ENCODE results near the gene LGR5. TPM values are rescaled to one million over a fixed set of nuclear protein-coding genes. Genes with fewer than 3 reads are reported as not detected.

LGR5 gene
- total and polyA plus RNA-seq, 2 of the 13 experiments (the other 11 are each of a cell fraction or from before 2014, with no cell fraction given), result 37.0 to 121 TPM

DNA sequence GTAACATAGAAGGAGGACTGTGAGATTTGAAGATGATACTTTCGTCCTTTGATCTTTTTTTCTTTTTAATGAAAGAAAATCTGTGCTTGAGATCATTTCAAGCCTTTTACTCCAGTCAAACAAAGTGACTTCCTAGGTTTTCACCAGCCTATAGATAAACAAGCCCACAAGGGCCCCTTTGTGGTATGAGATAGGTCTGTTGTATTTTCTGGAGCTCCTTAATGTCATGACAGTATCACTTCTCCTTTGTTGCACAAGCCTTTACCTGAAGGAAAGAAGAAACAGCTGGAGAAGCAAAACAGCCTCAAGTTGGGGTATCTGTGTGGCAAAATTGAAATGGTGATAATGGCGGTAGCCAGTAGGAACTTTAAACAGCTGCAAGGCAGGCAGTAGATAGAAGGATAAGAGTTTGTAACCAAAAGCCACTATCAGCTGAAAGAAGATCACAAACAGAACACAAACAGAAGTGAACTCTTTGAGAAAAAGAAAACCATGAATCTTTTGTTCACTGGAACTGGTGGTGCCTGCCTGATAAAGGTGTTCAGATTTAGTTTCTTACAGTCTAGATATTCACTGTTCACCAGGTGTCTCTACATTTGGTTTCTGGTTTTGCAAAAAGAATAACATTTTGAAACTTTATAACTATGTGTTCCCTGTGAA lies 96.8 kb downstream of the LGR5 start (continued):
- TF ChIP-seq, protein P1, sequence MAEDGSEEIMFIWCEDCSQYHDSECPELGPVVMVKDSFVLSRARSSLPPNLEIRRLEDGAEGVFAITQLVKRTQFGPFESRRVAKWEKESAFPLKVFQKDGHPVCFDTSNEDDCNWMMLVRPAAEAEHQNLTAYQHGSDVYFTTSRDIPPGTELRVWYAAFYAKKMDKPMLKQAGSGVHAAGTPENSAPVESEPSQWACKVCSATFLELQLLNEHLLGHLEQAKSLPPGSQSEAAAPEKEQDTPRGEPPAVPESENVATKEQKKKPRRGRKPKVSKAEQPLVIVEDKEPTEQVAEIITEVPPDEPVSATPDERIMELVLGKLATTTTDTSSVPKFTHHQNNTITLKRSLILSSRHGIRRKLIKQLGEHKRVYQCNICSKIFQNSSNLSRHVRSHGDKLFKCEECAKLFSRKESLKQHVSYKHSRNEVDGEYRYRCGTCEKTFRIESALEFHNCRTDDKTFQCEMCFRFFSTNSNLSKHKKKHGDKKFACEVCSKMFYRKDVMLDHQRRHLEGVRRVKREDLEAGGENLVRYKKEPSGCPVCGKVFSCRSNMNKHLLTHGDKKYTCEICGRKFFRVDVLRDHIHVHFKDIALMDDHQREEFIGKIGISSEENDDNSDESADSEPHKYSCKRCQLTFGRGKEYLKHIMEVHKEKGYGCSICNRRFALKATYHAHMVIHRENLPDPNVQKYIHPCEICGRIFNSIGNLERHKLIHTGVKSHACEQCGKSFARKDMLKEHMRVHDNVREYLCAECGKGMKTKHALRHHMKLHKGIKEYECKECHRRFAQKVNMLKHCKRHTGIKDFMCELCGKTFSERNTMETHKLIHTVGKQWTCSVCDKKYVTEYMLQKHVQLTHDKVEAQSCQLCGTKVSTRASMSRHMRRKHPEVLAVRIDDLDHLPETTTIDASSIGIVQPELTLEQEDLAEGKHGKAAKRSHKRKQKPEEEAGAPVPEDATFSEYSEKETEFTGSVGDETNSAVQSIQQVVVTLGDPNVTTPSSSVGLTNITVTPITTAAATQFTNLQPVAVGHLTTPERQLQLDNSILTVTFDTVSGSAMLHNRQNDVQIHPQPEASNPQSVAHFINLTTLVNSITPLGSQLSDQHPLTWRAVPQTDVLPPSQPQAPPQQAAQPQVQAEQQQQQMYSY (CRISPR knock-in tag; IDR thresholded peaks at IDR 0.05), result no peak; the same call in 1 of the 2 replicates
- TF ChIP-seq ZNF747 (CRISPR knock-in tag; IDR thresholded peaks at IDR 0.05; ENCODE audit: borderline replicate concordance), result no peak
- peak; percentile 36; the same call in 1 of the 2 replicates for TF ChIP-seq ZNF777 (CRISPR knock-in tag; IDR thresholded peaks at IDR 0.05)
- TF ChIP-seq NCOA5 (CRISPR knock-in tag; IDR thresholded peaks at IDR 0.05), result no peak

DNA sequence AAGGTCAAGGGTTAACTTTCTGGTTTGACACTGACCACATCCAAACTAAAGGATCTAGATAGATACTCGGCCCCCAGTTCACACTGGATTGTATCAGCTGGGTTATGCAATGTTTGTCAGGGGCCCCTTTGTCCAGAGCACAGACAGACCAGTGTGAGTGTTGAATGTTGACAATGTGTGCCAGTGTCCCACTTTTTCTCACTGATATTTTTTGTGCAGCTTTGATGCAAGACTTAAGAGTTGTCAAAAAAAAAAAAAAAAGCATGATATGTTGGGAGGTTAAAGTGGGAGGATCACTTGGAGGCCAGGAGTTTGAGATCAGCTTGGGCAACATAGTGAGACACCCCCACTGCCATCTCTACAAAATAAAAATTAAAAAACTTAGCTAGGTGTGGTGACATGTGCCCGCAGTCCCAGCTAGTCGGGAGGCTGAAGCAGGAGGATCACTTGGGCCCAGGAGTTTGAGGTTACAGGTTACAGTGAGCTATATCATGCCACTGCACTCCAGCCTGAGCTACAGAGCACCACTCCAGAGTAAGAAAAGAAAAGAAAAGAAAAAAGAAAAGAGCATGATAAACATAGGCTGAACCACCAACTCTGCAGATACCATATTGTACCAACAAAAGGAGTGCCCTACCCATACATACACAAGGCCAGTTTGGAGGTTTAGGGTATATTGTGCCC lies 97.5 kb downstream of the LGR5 start:
- peaks cover 17 to 28% of the 10 kb centered on the region in 2 experiments for H3K36me3 ChIP-seq (replicated peaks in 1 of 2; ENCODE audit: control insufficient read depth in 1 of 2, insufficient read depth in 2 of 2, low read length in 2 of 2)
- H4K20me1 ChIP-seq (ENCODE audit: insufficient read depth, low read length), result no peaks in the 10 kb centered on the region
- H3K27ac ChIP-seq (ENCODE audit: extremely low read length, insufficient read depth, low read length), result peak overlapping the region; percentile 74
- H3K9ac ChIP-seq (ENCODE audit: insufficient read depth, low read depth, low read length), result peak overlapping the region; percentile 19
- DNase-seq (ENCODE audit: low spot score) (peak; percentile 96), ATAC-seq (peak; percentile 96), FAIRE-seq (peak; percentile 87)
- in situ Hi-C loops (cut with HindIII; ENCODE audit: extremely low pct_ligation_motif_present, low pct_unique_long_range_greater_than_20kb) (no loop called here), intact Hi-C loops (cut with micrococcal nuclease; ENCODE audit: unreplicated experiment) (loop anchor here (1.0 to 5.0 kb wide), 4 partner anchors 16 to 120 kb away; partner anchors contain the start of gene LGR5)
- peak overlapping the region; percentile 43 for H3K4me2 ChIP-seq (ENCODE audit: low read depth, low read length)
- H2AFZ ChIP-seq (ENCODE audit: low read length), result no peak overlapping the region
- H3K4me3 ChIP-seq (replicated peaks in 1 of 3; ENCODE audit: insufficient read depth in 1 of 3, low read depth in 2 of 3, low read length in 3 of 3), result 0 out of 6 replicates have a peak overlapping the region, but pooled peaks of 1 of the 3 experiments have one; percentile 7
- peaks cover 50% of the 10 kb centered on the region for H3K4me1 ChIP-seq (ENCODE audit: insufficient read depth, low read length)
- no peaks in the 10 kb centered on the region for H3K9me3 ChIP-seq (ENCODE audit: low read length)
- no peaks in the 10 kb centered on the region for H3K79me2 ChIP-seq (ENCODE audit: insufficient read depth, low read length)
- ChIA-PET CTCF (ENCODE audit: low intra/inter-chr PET ratio, low total read pairs) (no interaction called here), POLR2A (interaction anchor here (1.1 to 4.0 kb wide), 5 partner anchors 12 to 217 kb away, joined by 3 to 24 read pairs (median 7); partner anchors contain the start of genes LGR5 and RAB21)
- no peaks in the 10 kb centered on the region for H3K27me3 ChIP-seq (ENCODE audit: control insufficient read depth in 1 of 2, insufficient read depth in 2 of 2, low read length in 2 of 2)
- 58% methylated on average over 3 of the region's 3 CpGs for WGBS (ENCODE audit: low lambda C conversion rate)
- no TSS peak for BruUV-seq (replicated peaks)
- TF ChIP-seq HHEX (CRISPR knock-in tag; IDR thresholded peaks at IDR 0.05), result peak; percentile 70
- TF ChIP-seq HIVEP1 (CRISPR knock-in tag; IDR thresholded peaks at IDR 0.05), result no peak
- peak; percentile 70; the same call in 1 of the 2 replicates for TF ChIP-seq MEIS2 (CRISPR knock-in tag; IDR thresholded peaks at IDR 0.05)
- TF ChIP-seq ZNF33B (CRISPR knock-in tag; IDR thresholded peaks at IDR 0.05), result no peak
- TF ChIP-seq, protein P2, sequence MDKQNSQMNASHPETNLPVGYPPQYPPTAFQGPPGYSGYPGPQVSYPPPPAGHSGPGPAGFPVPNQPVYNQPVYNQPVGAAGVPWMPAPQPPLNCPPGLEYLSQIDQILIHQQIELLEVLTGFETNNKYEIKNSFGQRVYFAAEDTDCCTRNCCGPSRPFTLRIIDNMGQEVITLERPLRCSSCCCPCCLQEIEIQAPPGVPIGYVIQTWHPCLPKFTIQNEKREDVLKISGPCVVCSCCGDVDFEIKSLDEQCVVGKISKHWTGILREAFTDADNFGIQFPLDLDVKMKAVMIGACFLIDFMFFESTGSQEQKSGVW (CRISPR knock-in tag; IDR thresholded peaks at IDR 0.05; ENCODE audit: borderline replicate concordance), result no peak
- TF ChIP-seq, protein P3, sequence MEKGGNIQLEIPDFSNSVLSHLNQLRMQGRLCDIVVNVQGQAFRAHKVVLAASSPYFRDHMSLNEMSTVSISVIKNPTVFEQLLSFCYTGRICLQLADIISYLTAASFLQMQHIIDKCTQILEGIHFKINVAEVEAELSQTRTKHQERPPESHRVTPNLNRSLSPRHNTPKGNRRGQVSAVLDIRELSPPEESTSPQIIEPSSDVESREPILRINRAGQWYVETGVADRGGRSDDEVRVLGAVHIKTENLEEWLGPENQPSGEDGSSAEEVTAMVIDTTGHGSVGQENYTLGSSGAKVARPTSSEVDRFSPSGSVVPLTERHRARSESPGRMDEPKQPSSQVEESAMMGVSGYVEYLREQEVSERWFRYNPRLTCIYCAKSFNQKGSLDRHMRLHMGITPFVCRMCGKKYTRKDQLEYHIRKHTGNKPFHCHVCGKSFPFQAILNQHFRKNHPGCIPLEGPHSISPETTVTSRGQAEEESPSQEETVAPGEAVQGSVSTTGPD (CRISPR knock-in tag; IDR thresholded peaks at IDR 0.05), result peak; percentile 85
- peak; percentile 89 for TF ChIP-seq ZBTB7B (CRISPR knock-in tag; IDR thresholded peaks at IDR 0.05)
- no peak for TF ChIP-seq ZNF354B (CRISPR knock-in tag; IDR thresholded peaks at IDR 0.05)
- TF ChIP-seq KAT2B (IDR thresholded peaks at IDR 0.05; ENCODE audit: borderline replicate concordance, low read depth, low read length), result no peak
- TF ChIP-seq, protein P4, sequence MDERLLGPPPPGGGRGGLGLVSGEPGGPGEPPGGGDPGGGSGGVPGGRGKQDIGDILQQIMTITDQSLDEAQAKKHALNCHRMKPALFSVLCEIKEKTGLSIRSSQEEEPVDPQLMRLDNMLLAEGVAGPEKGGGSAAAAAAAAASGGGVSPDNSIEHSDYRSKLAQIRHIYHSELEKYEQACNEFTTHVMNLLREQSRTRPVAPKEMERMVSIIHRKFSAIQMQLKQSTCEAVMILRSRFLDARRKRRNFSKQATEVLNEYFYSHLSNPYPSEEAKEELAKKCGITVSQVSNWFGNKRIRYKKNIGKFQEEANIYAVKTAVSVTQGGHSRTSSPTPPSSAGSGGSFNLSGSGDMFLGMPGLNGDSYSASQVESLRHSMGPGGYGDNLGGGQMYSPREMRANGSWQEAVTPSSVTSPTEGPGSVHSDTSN (CRISPR knock-in tag; IDR thresholded peaks at IDR 0.05), result no peak
- TF ChIP-seq ZSCAN22 (CRISPR knock-in tag; IDR thresholded peaks at IDR 0.05), result no peak
